BJ (cell line): ENCODE results near the gene PPP1R3G. TPM values are rescaled to one million over a fixed set of nuclear protein-coding genes. Genes with fewer than 3 reads are reported as not detected.

Experiments used
- CTCF ChIA-PET: fragments of 350-600 bp; formaldehyde crosslinking; extraction: SDS; loops from one replicate; lab custom pipeline; 2021; ENCODE audit warnings: antibody characterized with exemption, inconsistent platforms; lab: Yijun Ruan, JAX
- POLR2A ChIA-PET: fragments of 300-600 bp; sonication (Branson Sonifier 250); formaldehyde crosslinking; extraction: SDS; loops from one replicate; lab custom pipeline; 2021; ENCODE audit warnings: antibody characterized with exemption; lab: Charles Lee
- DNase-seq: peaks from one replicate; pipeline ENCODE4 v3.0.0-alpha.2; 2011; ENCODE audit warnings: low read depth
- H3K27me3 ChIP-seq: 2 replicates; pipeline ENCODE4 v1.6.0; 2011; ENCODE audit warnings: low read length; ENCODE audit not compliant: control insufficient read depth, insufficient read depth
- H3K36me3 ChIP-seq: 2 replicates; pipeline ENCODE4 v1.5.1; 2011; ENCODE audit warnings: low read length; ENCODE audit not compliant: control insufficient read depth, insufficient read depth
- H3K4me3 ChIP-seq: 2 replicates; pipeline ENCODE4 v1.5.1; 2011; ENCODE audit warnings: low read depth, mild to moderate bottlenecking, control low read depth, low read length
- polyA minus RNA-seq: library from RNA; depleted of rRNA, polyadenylated mRNA; stranded (reverse); fragments of >200 nt; gene quantifications from 2 replicates; pipeline ENCODE4 v1.2.3, GENCODE V29; 2011; rRNA and poly(A)+ RNA removed
- polyA plus RNA-seq: library from polyadenylated mRNA; depleted of rRNA; stranded (reverse); fragments of >200 nt; gene quantifications from 2 replicates; pipeline ENCODE4 v1.2.3, GENCODE V29; 2011; rRNA removed
- TF ChIP-seq, protein P1 (sequence below): IDR thresholded peaks from 2 replicates; pipeline ENCODE4 v1.5.1; 2011; ENCODE audit warnings: low read depth, mild to moderate bottlenecking, control low read depth, inconsistent platforms, low read length, moderate library complexity; ENCODE audit not compliant: insufficient read depth

PPP1R3G gene
- polyA plus RNA-seq (0.39 and 0.50 TPM in 2 replicates), polyA minus RNA-seq (0.21 and 0.28 TPM in 2 replicates)

DNA sequence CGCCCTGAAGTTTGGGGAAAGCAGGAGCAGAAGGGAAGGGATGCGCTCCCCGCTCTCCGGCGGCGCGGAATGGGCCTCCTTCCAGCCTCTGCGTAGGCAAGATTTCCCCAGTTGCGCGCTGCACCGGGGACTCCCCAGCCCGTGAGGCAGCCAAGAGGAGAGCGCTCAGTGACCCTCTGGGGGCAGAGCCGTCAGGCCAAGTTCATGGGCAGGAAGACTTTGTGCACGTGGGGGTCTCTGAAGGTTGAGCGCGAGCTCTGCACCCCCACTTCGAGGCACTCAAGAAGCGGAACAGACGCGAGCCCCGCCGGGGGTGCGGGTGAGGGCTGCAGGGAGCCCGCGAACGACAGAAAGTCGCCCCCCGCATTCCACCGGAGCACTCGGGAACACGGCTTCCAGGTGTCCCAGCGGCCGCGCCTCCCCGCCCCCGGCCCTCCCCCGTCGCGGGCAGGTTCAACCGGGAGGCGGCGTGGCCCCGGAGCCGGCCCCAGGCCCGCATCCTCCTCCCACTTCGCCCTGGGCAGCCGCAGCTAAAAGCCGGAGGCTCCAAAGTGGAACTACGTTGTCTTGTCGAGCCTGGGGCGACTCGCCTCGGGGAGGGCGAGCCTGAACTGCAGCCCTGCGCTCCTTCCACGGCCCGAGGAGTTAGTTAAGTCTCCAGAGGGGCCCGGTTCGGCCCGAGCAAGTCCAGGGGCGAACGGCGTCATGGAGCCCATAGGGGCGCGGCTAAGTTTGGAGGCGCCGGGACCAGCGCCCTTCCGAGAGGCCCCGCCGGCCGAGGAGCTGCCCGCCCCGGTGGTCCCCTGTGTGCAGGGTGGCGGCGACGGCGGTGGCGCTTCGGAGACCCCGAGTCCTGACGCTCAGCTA is at the start of gene PPP1R3G:
PPP1R3G (plus strand) TSS at position 561 of the 867 bp plus-strand sequence; CDS start at position 706, 145 bp downstream.
- no peak for DNase-seq
- ChIA-PET CTCF (no interaction called here), POLR2A (no interaction called here)
- H3K36me3 ChIP-seq, result no peaks in the 10 kb centered on the region
- 0 out of 2 replicates have a peak, but pooled peaks cover 1% of the 10 kb centered on the region for H3K27me3 ChIP-seq
- peak within 1 kb of the TSS; percentile 49 for H3K4me3 ChIP-seq
- TF ChIP-seq, protein P1, sequence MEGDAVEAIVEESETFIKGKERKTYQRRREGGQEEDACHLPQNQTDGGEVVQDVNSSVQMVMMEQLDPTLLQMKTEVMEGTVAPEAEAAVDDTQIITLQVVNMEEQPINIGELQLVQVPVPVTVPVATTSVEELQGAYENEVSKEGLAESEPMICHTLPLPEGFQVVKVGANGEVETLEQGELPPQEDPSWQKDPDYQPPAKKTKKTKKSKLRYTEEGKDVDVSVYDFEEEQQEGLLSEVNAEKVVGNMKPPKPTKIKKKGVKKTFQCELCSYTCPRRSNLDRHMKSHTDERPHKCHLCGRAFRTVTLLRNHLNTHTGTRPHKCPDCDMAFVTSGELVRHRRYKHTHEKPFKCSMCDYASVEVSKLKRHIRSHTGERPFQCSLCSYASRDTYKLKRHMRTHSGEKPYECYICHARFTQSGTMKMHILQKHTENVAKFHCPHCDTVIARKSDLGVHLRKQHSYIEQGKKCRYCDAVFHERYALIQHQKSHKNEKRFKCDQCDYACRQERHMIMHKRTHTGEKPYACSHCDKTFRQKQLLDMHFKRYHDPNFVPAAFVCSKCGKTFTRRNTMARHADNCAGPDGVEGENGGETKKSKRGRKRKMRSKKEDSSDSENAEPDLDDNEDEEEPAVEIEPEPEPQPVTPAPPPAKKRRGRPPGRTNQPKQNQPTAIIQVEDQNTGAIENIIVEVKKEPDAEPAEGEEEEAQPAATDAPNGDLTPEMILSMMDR, result no peak

- no peak for DNase-seq
- ChIA-PET CTCF (interaction anchor here (1.2 kb wide), 1 partner anchor 9 kb away, joined by 3 read pairs; no protein-coding TSS in a partner anchor), POLR2A (no interaction called here)
- TF ChIP-seq, protein P1, result peak; percentile 11; the same call in 1 of the 2 replicates
- no peaks in the 10 kb centered on the region for H3K36me3 ChIP-seq
- H3K27me3 ChIP-seq, result no peaks in the 10 kb centered on the region
- H3K4me3 ChIP-seq, result no peak overlapping the region
These were observed 48.9 kb upstream of the PPP1R3G start for GRCh38 chr6:5036269-5036668.

- TF ChIP-seq, protein P1, result no peak
- CTCF ChIA-PET, result interaction anchor here (2.1 kb wide), 1 partner anchor 11 kb away, joined by 8 read pairs; no protein-coding TSS in a partner anchor
- Histone ChIP-seq H3K36me3 (no peaks in the 10 kb centered on the region), H3K27me3 (no peaks in the 10 kb centered on the region), H3K4me3 (no peak overlapping the region)
- DNase-seq, result no peak
- POLR2A ChIA-PET, result no interaction called here
These were observed 43.2 kb upstream of the PPP1R3G start for GRCh38 chr6:5041955-5042354.

GRCh38 chr6:5042436-5042835 is 42.7 kb upstream of the PPP1R3G start:
- Histone ChIP-seq H3K27me3 (no peaks in the 10 kb centered on the region), H3K36me3 (no peaks in the 10 kb centered on the region), H3K4me3 (no peak overlapping the region)
- ChIA-PET CTCF (no interaction called here), POLR2A (no interaction called here)
- TF ChIP-seq, protein P1, result no peak
- DNase-seq, result no peak

DNA sequence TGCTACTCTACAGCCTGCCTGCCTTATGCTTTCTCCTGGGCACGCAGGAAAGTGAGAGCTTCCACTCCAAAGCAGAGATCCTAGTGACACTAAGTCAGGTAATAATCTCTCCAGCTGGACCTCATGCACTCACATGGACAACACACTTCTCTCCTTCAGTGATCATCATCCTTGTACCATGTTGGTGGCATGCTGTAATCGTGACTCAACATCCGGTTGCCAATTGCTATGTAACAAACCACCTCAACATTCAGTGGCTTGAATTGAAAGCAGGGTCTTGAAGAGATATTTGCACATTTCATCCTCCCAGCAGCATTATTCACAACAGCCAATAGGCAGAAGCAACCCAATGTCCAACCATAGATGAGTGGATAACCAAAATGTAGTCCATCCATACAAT is 40.3 kb upstream of the PPP1R3G start:
- no peaks in the 10 kb centered on the region for H3K27me3 ChIP-seq
- no peak overlapping the region for H3K4me3 ChIP-seq
- ChIA-PET POLR2A (no interaction called here), CTCF (interaction anchor here (1.0 to 1.6 kb wide), 2 partner anchors 9 to 14 kb away, joined by 3 to 5 read pairs; no protein-coding TSS in a partner anchor)
- no peak for DNase-seq
- no peaks in the 10 kb centered on the region for H3K36me3 ChIP-seq
- TF ChIP-seq, protein P1, result no peak
